Endothelial cell of umbilical vein (primary cell): Measurements from ENCODE around the gene TXNDC15. TPM values are rescaled to one million over a fixed set of nuclear protein-coding genes. Genes with fewer than 3 reads are reported as not detected.

Source experiments
- BruUV-seq: library from RNA; stranded (reverse); fragments of 400-500 nt; replicated peaks from 2 replicates; lab custom pipeline; 2021; lab: Mats Ljungman, UMichigan
- CTCF ChIA-PET: fragments of 300-600, 350-600 bp; sonication (Branson Sonifier 250); formaldehyde crosslinking; loops from one replicate; lab custom pipeline; 2021; ENCODE audit warnings: antibody characterized with exemption, inconsistent platforms; lab: Charles Lee
- POLR2A ChIA-PET: fragments of 300-600, 350-600 bp; sonication (Branson Sonifier 250); formaldehyde crosslinking; loops from one replicate; lab custom pipeline; 2021; ENCODE audit warnings: antibody characterized with exemption, inconsistent platforms; lab: Charles Lee
- DNase-seq: peaks from one replicate; pipeline ENCODE4 v3.0.0-alpha.2; 2011; ENCODE audit warnings: low read depth, low spot score
- FAIRE-seq: peaks from 2 replicates; lab custom pipeline; 2011; peaks lifted over from hg19 to GRCh38; lab: Jason Lieb, UNC
- H2AFZ ChIP-seq: 2 replicates; pipeline ENCODE4 v1.6.0; 2012; ENCODE audit warnings: low read depth, low read length, control low read depth, inconsistent platforms
- H3K27ac ChIP-seq: 2 replicates; pipeline ENCODE4 v1.5.1; 2011; ENCODE audit warnings: low read depth, mild to moderate bottlenecking, control low read depth, low read length, moderate library complexity; ENCODE audit not compliant: insufficient read depth
- H3K27me3 ChIP-seq, 2 experiments: 2 replicates each; pipeline versions ENCODE4 v1.6.0 to v1.6.1; 2011; ENCODE audit warnings: low read length in 2 of 2, mixed read lengths in 1 of 2; ENCODE audit not compliant: control insufficient read depth in 2 of 2, insufficient read depth in 2 of 2
- H3K36me3 ChIP-seq, 2 experiments: 2 replicates in 1 of 2; 3 replicates in 1 of 2; pipeline ENCODE4 v1.5.1; 2011; ENCODE audit warnings: low read length in 2 of 2, mild to moderate bottlenecking in 1 of 2, moderate library complexity in 1 of 2; ENCODE audit not compliant: control insufficient read depth in 2 of 2, insufficient read depth in 2 of 2; ENCODE audit errors: extremely low read depth in 1 of 2
- H3K4me1 ChIP-seq: 3 replicates; pipeline ENCODE4 v1.5.1; 2011; ENCODE audit warnings: mild to moderate bottlenecking, low read length; ENCODE audit not compliant: control insufficient read depth, insufficient read depth; ENCODE audit errors: extremely low read depth
- H3K4me2 ChIP-seq: 2 replicates; pipeline ENCODE4 v1.6.1; 2011; ENCODE audit warnings: low read length, control low read depth, mixed read lengths; ENCODE audit not compliant: insufficient read depth
- H3K4me3 ChIP-seq, 3 experiments: fragments of 200-600 bp in 1 of 3; sonication (generic), shearing (Covaris generic) in 1 of 3; replicated peaks in 1 of 3; 2 replicates each; pipeline ENCODE4 v1.5.1; 2011 to 2016; ENCODE audit warnings: control low read depth in 3 of 3, low read length in 3 of 3, mild to moderate bottlenecking in 2 of 3, inconsistent platforms in 1 of 3, low read depth in 1 of 3, moderate library complexity in 1 of 3; ENCODE audit not compliant: insufficient read depth in 1 of 3
- H3K79me2 ChIP-seq: 2 replicates; pipeline ENCODE4 v1.6.0; 2012; ENCODE audit warnings: low read length, inconsistent platforms; ENCODE audit not compliant: control insufficient read depth, insufficient read depth
- H3K9ac ChIP-seq: replicated peaks from 2 replicates; pipeline ENCODE3; 2011; ENCODE audit warnings: low read length, control low read depth; ENCODE audit not compliant: insufficient read depth; ENCODE audit errors: extremely low read depth
- H3K9me1 ChIP-seq: replicated peaks from 3 replicates; pipeline ENCODE4 v1.6.0; 2011; ENCODE audit warnings: mild to moderate bottlenecking, low read length; ENCODE audit not compliant: control insufficient read depth, insufficient read depth; ENCODE audit errors: extremely low read depth
- H3K9me3 ChIP-seq: replicated peaks from 2 replicates; pipeline ENCODE4 v1.5.1; 2012; ENCODE audit warnings: low read length, inconsistent platforms; ENCODE audit not compliant: control insufficient read depth, insufficient read depth
- H4K20me1 ChIP-seq: replicated peaks from 2 replicates; pipeline ENCODE3; 2011; ENCODE audit warnings: mild to moderate bottlenecking, low read length; ENCODE audit not compliant: control insufficient read depth, insufficient read depth; ENCODE audit errors: extremely low read depth
- EZH2 ChIP-seq: IDR thresholded peaks from 2 replicates; pipeline ENCODE4 v1.6.1; 2012; ENCODE audit warnings: borderline replicate concordance, low read depth, mild to moderate bottlenecking, moderate library complexity, low read length, inconsistent platforms; ENCODE audit not compliant: severe bottlenecking
- FOS ChIP-seq: IDR thresholded peaks from 2 replicates; pipeline ENCODE4 v1.6.1; 2011; ENCODE audit warnings: mild to moderate bottlenecking, low read length, moderate library complexity, borderline replicate concordance; ENCODE audit not compliant: insufficient read depth
- GATA2 ChIP-seq: IDR thresholded peaks from 2 replicates; pipeline ENCODE4 v1.7.0; 2011; ENCODE audit warnings: low read depth, mild to moderate bottlenecking, moderate library complexity, mixed read lengths, low read length; ENCODE audit not compliant: insufficient read length, insufficient read depth
- JUN ChIP-seq: IDR thresholded peaks from 2 replicates; pipeline ENCODE4 v1.6.1; 2011; ENCODE audit warnings: borderline replicate concordance, low read depth; ENCODE audit not compliant: insufficient read length, insufficient read depth
- MYC ChIP-seq: IDR thresholded peaks from one replicate; pipeline ENCODE4 v1.6.1; 2011; ENCODE audit warnings: mild to moderate bottlenecking, low read depth, low read length
- POLR2A ChIP-seq: IDR thresholded peaks from 2 replicates; pipeline ENCODE4 v1.6.1; 2012; ENCODE audit warnings: low read depth, mild to moderate bottlenecking, control low read depth, low read length
- POLR2AphosphoS5 ChIP-seq: IDR thresholded peaks from 2 replicates; pipeline ENCODE4 v1.6.1; 2012; ENCODE audit warnings: low read depth, mild to moderate bottlenecking, control low read depth, low read length, moderate library complexity; ENCODE audit not compliant: insufficient read depth
- dilution Hi-C: fragments of 300-500 bp; cut with MboI; formaldehyde crosslinking; loops from one replicate; pipeline ENCODE4 v1.15.0; 2019; ENCODE audit warnings: low sequenced_read_pairs; ENCODE audit not compliant: extremely low pct_ligation_motif_present
- intact Hi-C: fragments of 100-400 bp; cut with micrococcal nuclease; formaldehyde crosslinking; loops from one replicate; pipeline ENCODE4 v1.10.0; 2022
- polyA plus RNA-seq, 4 experiments: library from polyadenylated mRNA; depleted of rRNA in 3 of 4; stranded (reverse) in 3 of 4; unstranded in 1 of 4; fragments of >200 nt; gene quantifications; 2 replicates each; pipeline versions ENCODE4 v1.2.1 to v1.2.3, GENCODE V29; 2011 to 2012; ENCODE audit warnings: missing spikeins in 1 of 4
- total RNA-seq: library from RNA; stranded (reverse); gene quantifications from 2 replicates; pipeline ENCODE4 v1.2.3, GENCODE V29; 2021
- TF ChIP-seq, protein P1 (sequence below), 2 donors: IDR thresholded peaks; 1 replicate in 1 of 2; 2 replicates in 1 of 2; pipeline ENCODE4 v1.5.1; 2011; ENCODE audit warnings: low read length in 2 of 2, mild to moderate bottlenecking in 2 of 2, moderate library complexity in 2 of 2, control low read depth in 1 of 2, inconsistent platforms in 1 of 2, low read depth in 1 of 2; ENCODE audit not compliant: insufficient read depth in 1 of 2; ENCODE audit errors: extremely low read depth in 1 of 2
- TF ChIP-seq, protein P2 (sequence below): IDR thresholded peaks from 2 replicates; pipeline ENCODE4 v1.6.1; 2011; ENCODE audit not compliant: insufficient read depth, insufficient read length

Gene TXNDC15
- total and polyA plus RNA-seq, 2 donors (not counting 3 experiments of a cell fraction or from before 2014, with no cell fraction given): 57.2 to 68.6 TPM

DNA sequence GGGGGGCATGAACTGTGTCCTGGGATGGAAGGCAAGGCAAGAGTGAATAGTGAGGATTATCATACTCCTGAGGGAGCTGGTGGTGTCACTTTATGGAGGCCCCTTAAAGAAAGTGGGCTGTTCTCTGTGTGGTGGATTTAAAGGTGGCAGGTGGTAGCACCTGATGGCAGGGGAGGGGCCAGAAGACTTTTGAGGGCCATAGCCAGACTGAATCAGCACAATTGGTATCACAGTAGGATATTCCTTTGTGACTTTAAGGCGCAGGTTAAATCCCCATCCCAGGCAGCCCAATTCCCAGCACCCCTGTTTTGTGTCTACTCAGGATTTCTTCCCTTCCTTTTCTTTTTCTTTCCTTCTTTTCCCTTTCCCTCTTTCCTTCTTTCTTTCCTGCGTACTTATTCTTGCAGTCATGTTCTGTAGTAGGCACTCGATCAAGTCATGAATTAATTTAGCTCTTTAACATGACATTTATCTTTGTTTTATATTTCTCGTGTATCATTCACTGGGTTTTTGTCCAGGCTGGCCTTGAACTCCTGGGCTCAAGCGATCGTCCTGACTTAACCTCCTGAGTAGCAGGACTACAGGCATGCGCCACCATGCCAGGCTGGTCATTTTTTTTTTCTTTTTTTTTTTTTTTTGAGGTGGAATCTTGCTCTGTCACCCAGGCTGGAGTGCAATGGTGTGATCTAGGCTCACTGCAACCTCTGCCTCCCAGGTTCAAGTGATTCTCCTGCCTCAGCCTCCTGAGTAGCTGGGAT is 19.8 kb downstream of the TXNDC15 start:
- no peak overlapping the region for H3K4me2 ChIP-seq
- no peak overlapping the region for H3K9ac ChIP-seq
- H3K27me3 ChIP-seq: no peaks in the 10 kb centered on the region
- no peaks in the 10 kb centered on the region for H3K79me2 ChIP-seq
- FAIRE-seq (no peak), DNase-seq (no peak)
- no peak overlapping the region for H3K4me3 ChIP-seq
- ChIA-PET CTCF (interaction anchor here (1.6 kb wide), 1 partner anchor 11 kb away, joined by 4 read pairs; the partner anchor contains the start of gene PCBD2), POLR2A (no interaction called here)
- no peak overlapping the region for H2AFZ ChIP-seq
- intact Hi-C loops (no loop called here), dilution Hi-C loops (no loop called here)
- H3K27ac ChIP-seq: no peak overlapping the region
- H3K9me3 ChIP-seq: no peaks in the 10 kb centered on the region
- no peaks in the 10 kb centered on the region for H3K4me1 ChIP-seq
- BruUV-seq: no TSS peak
- no peaks in the 10 kb centered on the region for H3K9me1 ChIP-seq
- peaks cover 0 to under 1% of the 10 kb centered on the region in 2 experiments for H3K36me3 ChIP-seq
- H4K20me1 ChIP-seq: no peaks in the 10 kb centered on the region
- no peak for TF ChIP-seq EZH2

DNA sequence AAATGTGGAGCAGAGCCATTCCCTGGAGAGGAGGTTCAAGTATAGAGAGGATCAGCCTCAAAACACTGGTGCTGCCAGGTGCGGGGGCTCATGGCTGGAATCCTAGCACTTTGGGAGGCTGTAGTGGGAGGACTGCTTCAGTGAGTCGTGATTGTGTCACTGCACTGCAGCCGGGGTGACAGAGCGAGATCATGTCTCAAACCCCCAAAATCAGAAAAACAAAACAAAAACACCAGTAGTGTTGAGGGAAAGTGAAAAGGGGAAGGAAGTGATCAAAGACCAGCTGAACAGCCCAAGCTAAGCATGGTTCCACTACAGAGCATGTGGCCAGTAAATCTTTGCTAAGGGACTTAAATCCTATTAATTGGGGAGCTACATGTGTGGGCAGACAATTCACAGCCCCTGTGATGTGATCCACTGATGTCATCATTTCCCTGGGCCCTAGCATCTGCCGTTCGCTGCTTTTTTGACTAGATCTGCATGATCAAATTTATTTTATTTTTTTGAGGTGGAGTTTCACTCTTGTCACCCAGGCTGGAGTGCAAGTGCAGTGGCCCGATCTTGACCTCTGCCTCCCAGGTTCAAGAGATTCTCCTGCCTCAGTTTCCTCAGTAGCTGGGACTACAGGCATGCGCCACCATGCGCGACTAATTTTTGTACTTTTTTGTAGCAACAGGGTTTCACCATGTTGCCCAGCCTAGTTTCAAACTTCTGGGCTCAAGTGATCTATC is 28.1 kb downstream of the TXNDC15 start:
- ChIA-PET CTCF (interaction anchor here (0.7 to 1.9 kb wide), 5 partner anchors 10 to 315 kb away, joined by 3 to 6 read pairs (median 3); partner anchors contain the start of gene CAMLG), POLR2A (no interaction called here)
- H3K9ac ChIP-seq: no peak overlapping the region
- no peak overlapping the region for H2AFZ ChIP-seq
- H4K20me1 ChIP-seq: no peaks in the 10 kb centered on the region
- no peaks in the 10 kb centered on the region for H3K36me3 ChIP-seq
- H3K9me1 ChIP-seq: no peaks in the 10 kb centered on the region
- no peak overlapping the region for H3K27ac ChIP-seq
- dilution Hi-C loops (no loop called here), intact Hi-C loops (no loop called here)
- no TSS peak for BruUV-seq
- no peak overlapping the region for H3K4me2 ChIP-seq
- no peak overlapping the region for H3K4me3 ChIP-seq
- H3K9me3 ChIP-seq: no peaks in the 10 kb centered on the region
- DNase-seq (peak; percentile 16), FAIRE-seq (peak; percentile 70)
- TF ChIP-seq JUN: no peak
- TF ChIP-seq POLR2A: no peak
- TF ChIP-seq POLR2AphosphoS5: no peak
- TF ChIP-seq, protein P1, sequence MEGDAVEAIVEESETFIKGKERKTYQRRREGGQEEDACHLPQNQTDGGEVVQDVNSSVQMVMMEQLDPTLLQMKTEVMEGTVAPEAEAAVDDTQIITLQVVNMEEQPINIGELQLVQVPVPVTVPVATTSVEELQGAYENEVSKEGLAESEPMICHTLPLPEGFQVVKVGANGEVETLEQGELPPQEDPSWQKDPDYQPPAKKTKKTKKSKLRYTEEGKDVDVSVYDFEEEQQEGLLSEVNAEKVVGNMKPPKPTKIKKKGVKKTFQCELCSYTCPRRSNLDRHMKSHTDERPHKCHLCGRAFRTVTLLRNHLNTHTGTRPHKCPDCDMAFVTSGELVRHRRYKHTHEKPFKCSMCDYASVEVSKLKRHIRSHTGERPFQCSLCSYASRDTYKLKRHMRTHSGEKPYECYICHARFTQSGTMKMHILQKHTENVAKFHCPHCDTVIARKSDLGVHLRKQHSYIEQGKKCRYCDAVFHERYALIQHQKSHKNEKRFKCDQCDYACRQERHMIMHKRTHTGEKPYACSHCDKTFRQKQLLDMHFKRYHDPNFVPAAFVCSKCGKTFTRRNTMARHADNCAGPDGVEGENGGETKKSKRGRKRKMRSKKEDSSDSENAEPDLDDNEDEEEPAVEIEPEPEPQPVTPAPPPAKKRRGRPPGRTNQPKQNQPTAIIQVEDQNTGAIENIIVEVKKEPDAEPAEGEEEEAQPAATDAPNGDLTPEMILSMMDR (IDR thresholded peaks at IDR 0.05; ENCODE audit: extremely low read depth in 1 of 2, insufficient read depth in 1 of 2, low read depth in 1 of 2, low read length in 2 of 2): no peak
- TF ChIP-seq GATA2: no peak
- no peak for TF ChIP-seq FOS
- TF ChIP-seq MYC: no peak
- TF ChIP-seq EZH2: no peak
- TF ChIP-seq, protein P2, sequence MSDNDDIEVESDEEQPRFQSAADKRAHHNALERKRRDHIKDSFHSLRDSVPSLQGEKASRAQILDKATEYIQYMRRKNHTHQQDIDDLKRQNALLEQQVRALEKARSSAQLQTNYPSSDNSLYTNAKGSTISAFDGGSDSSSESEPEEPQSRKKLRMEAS: no peak
- H3K27me3 ChIP-seq: no peaks in the 10 kb centered on the region
- peaks cover 2% of the 10 kb centered on the region for H3K79me2 ChIP-seq
- H3K4me1 ChIP-seq: no peaks in the 10 kb centered on the region
